GM19023 (cell line): ENCODE data around the gene CASZ1.

Experiments
- ATAC-seq: cut with Tn5 transposase; IDR thresholded peaks from one replicate; pipeline ENCODE4 v1.9.1; 2021; ENCODE audit warnings: mild to moderate bottlenecking, moderate library complexity; ENCODE audit not compliant: unreplicated experiment

Gene CASZ1

DNA sequence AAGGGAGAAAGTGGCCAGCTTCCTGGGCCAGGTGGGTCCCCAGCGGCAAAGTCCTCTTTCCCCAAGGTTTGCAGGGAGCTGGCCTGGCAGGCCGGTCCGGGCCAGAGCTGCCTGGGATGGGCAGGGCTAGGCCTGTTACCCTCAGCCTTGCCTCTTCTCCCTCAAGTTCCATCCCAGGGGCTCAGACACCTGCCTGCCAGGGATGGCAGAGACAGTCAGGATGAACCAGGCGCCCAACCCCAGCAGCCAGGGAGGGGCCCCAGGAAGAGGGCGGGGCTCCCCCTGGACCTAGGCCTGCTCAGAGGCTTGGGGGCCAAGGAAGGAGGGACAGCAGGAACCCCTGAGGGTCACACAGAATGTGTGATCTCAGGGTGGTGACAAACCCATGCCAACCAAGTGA is 120.6 kb downstream of the CASZ1 start:
- no peak for ATAC-seq

- no peak for ATAC-seq
Observed at GRCh38 chr1:10674700-10675609, 121.5 kb downstream of the CASZ1 start.

DNA sequence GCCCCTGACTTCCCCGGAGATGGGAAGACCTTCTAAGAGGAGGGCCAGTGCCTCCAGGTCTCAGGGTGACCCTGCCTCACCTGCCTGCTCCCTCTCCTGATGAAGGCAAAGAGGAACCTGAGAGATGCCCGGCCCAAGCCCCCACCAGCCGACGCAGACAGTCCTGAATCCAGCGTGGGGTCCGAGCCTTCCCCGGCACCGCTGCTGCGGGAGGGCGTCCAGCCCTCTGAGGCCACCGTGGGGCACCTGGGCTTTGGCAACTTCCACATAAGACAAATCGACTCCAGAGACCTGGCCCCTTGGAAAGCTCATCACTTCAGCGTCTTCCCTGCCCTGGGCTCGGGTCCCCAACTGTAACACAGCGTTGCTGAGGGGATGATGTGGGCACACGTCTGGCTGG is 122.2 kb downstream of the CASZ1 start:
- no peak for ATAC-seq

DNA sequence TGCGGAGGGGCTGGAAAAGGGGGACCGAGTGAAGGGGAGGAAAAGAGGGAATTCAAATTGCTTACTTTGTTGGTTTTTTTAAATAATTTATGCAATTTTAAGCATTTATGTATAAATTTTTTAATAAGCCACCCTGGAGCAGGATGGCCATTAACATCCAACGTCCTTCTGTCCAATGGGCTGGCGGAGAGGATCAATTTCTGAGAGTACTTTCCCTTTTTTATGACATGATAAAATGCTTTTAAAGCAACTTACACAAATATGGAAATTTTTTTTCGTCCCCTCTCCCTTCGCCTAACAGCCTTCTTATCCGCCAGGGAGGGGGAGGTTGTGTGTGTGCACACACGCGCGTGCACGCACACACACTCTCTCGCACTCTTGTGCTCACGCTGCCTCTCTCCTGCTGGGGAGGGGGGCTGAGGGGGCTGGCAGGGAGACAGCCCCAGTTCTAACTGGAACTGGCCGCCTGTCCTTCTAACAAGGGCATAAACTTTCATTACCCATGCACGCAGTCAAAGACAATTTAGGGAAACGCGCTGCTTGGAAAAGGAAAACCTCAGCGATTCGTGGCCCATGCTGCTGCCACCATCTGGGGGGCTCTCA is 123.2 kb downstream of the CASZ1 start:
- ATAC-seq: no peak

GRCh38 chr1:10672343-10673050 is 123.9 kb downstream of the CASZ1 start:
- ATAC-seq: no peak

- ATAC-seq: no peak
Observed at GRCh38 chr1:10671622-10672342, 124.7 kb downstream of the CASZ1 start.

DNA sequence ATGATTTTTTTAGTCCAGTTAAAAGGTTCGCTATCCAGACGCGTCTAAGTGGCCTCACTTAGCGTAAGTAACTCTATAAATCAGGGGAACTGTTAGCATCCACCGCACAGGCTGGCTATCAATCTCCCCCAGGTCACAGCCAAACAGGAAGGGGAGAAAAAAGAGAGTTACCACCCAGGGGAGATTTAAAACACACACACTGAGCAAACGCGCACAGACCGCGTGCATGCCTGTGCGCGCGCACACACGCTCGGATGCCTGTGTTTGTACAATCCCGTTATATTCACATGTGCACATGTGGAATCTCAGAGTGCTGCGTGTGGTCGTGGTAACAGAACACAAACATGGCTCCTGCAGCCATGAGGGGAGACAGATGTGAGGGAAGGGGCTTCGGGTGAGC is 125.4 kb downstream of the CASZ1 start:
- ATAC-seq: no peak

- ATAC-seq: no peak
Observed at GRCh38 chr1:10670190-10670589, 126.3 kb downstream of the CASZ1 start.

DNA sequence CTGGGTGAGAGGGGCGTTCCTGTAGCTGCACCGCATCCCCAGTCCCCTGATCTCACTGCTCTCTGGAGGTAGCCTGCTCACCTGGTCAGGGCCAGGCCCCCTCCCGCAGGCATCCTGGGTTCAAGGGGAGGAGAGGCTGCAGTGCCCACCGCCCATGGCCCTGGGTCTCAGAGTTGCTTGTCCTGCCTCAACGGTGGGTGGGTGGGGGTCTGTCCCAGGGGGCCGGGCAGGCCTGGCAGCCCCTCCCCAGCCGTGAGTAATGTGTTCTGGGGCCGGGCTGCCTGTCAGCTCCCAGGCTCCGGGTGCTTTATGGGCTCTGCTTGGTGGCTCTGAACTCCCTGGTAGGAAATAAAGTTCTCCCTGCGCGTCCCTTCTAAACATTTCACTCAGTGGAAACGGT is 126.9 kb downstream of the CASZ1 start:
- ATAC-seq: no peak

DNA sequence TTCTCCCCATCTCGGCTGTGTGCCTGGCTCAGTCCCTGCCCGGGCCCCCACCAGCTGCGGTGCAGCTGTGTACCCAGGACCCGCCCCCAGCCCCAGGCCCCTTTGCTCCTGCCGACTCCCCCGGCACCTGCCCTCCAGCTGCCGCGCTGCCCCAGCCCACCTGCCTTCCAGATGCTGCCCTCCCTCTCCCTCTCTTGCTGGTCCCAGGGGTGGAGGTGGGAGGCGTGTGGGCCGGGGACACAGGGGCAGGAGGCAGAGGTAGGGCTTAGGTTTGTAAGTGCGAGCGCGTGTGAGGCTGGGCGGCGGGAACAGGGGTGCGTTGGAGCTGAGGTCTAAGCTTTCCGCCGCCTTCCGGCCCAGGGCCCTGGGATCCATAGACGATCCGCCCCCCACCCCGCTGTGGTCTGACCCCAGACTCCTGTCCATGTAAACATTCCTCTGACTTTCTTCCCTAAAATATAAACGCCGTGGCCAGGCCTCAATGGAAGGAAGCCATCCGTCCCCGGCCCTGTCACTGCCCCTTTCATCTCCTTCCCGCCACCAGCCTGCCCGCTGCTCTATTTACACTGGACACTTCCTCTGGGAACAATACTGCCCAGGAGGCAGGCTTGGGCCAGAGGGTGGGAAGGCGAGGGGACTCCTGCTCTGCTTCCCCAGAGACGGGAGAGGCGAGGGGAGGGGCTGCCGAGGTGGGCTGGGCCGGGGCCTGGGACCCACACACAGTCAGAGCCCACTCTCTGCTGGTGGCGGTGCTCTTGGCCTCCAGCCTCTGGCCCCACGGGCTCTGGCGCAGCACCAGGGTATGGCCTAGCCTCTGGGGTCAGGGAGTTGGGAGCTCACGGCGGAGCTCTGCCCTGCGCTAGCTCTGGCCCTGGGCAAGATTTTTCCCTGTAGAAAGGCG is 128.3 kb downstream of the CASZ1 start:
- ATAC-seq: no peak

- ATAC-seq: no peak
Observed at GRCh38 chr1:10665930-10666850, 130.3 kb downstream of the CASZ1 start.

- no peak for ATAC-seq
Observed at GRCh38 chr1:10665226-10665625, 131.2 kb downstream of the CASZ1 start.

DNA sequence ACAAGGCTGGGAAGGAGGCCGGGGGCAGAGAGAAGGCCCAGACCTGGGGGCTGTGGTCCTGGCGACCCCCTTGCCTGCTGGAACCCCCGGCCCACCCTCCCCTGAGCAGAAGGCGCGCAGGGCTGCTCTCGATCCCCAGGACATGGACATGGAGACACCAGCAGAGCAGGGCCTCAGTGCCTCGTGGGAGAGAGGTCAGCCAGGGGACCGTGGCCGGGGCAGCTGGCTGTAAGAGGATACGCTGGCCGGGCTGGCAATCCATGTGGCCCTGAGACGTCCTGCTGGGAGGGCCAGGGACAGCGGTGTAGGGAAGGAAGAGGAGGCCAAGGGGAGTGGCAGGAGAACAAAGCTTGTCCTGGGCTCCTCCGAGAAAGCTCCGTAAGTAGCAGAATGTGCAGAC is 132.2 kb downstream of the CASZ1 start:
- no peak for ATAC-seq

GRCh38 chr1:10663678-10664035 is 132.8 kb downstream of the CASZ1 start:
- ATAC-seq: no peak

DNA sequence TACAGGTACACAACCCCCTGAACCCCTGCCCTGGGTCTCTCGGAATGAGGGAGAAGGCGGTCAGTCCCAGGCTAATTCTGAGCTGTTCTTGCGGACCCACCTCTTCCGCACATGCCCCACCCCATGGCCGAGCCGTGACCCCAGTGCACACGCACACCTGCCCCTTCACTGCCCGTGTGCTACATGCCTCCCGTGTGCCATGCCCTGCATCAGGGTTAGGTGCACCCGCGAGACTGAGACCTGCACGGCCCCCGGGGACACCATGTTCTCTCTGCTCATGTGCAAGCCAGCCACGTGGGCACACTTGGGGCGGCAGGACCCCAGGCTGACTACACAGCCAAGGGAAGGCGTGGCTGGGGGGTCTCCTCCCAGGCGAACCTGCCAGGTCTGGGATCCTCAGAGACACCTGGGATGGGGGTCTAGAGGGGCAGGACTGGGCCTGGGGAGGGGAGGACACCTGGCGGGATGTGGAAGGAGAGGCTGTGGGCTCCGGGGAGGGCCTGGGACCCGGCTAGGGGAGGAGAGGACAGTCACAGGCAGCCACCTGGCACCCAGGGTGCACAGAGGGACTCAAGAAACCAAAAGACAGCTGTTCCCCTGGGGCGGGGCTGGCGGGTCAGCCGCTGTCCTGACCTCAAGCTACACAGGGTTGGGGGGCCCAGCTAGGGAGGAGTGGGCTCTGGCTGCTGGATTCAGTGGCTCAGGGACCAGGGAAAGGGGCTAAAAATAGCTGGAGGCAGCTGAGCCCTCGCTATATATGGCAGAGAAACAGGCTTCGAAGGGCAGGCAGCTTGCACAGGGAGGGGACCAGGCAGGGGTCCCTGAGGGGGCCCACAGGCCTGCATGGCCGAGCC is 133.4 kb downstream of the CASZ1 start:
- no peak for ATAC-seq

DNA sequence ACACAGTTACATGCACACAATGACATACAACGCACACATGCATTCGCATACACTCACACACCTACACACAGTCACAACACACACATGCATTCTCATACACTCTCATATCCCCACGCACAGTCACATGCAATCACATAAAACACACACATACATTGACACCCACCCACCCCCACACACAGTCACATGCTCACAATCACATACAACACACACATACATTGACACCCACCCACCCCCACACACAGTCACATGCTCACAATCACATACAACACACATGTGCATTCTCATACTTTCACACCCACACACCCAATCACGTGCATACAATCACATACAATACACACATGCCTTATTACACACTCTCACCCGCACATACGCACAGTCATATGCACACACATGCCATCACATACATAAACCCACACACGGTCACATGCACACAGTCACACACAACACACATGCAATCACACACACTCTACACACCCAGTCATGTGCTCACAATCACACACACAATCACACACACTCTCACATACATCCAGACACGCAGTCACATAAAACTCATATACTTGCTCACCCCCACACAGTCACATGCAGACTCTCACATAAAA is 134.3 kb downstream of the CASZ1 start:
- no peak for ATAC-seq

GRCh38 chr1:10661453-10661852 is 135.0 kb downstream of the CASZ1 start:
- ATAC-seq: no peak
